Erythroblast (primary cell): ENCODE measurements around the gene UQCRQ.

Experiments
- DNase-seq, 2 experiments: peaks; one replicate each; lab custom pipeline; 2025; lab: John Stamatoyannopoulos, UW
- GATA1 ChIP-seq: IDR thresholded peaks from 2 replicates; pipeline ENCODE4 v1.6.1; 2011; ENCODE audit warnings: low read depth, mild to moderate bottlenecking, control low read depth, low read length, moderate library complexity
- POLR2A ChIP-seq: IDR thresholded peaks from 2 replicates; pipeline ENCODE4 v1.6.1; 2011; ENCODE audit warnings: mild to moderate bottlenecking, low read length

UQCRQ gene

DNA sequence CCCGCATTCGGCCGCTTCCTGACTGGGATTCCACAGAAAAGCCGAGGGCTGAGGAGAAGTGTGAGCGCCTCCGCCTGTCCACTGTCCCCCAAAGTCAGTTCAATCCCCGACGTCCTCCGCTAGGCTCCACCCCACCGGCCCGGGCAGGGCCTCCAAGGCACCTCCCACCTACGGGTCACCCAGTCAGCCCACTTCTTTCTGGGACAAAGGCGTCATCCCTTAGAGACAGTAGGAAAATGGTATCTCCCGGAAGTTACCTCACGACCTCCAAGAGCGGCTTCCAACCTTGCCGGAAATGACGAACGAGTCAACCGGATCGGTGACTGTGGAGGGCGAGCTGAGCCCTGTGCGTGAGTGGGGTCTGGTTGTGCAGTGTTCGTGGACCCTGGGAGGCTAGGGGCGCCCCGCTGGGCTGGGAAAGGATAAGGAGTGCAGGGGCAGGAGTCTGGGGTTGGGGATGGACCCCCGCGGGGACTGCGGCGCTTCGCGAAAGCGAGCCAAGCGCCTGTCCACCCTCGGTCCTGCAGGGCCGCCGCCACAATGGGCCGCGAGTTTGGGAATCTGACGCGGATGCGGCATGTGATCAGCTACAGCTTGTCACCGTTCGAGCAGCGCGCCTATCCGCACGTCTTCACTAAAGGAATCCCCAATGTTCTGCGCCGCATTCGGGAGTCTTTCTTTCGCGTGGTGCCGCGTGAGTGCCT is at the start of gene UQCRQ, which contains the start of gene GDF9:
TSS of gene UQCRQ (plus strand) at position 301 of the 704 bp plus-strand sequence. CDS start at position 541, 240 bp downstream.
TSS of gene GDF9 (minus strand) at position 128 of the 704 bp plus-strand sequence. CDS start 1,936 bp downstream, outside the sequence.
- peak; percentile 99 to 100 for DNase-seq
- TF ChIP-seq GATA1 (no peak), POLR2A (peak; percentile 99)

GRCh38 chr5:132817011-132817410 is 49.4 kb upstream of the UQCRQ start:
- TF ChIP-seq GATA1, result no peak
- no peak for TF ChIP-seq POLR2A
- DNase-seq, result no peak

DNA sequence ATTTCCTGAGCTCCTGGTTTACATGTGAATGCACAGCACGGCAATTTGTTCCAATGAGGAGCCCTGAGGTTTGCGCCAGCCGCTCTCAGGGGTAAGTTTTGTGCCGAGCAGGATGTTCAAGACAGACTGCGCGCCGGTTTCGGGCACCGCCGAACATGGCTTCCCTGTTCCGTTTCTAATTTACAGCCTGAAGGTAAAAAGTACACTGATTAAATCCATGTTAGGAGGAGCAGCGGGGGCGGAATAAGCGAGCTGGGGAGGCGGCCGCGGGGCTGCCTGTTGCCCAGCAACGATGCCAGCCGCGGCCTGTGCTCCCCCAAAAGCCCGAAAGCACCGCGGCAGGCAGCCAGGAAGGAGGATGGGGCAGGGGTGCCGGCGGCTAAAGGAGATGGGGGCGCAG is 47.0 kb upstream of the UQCRQ start:
- TF ChIP-seq POLR2A (no peak), GATA1 (no peak)
- DNase-seq, result no peak

- DNase-seq, result peak; percentile 93 to 95
- TF ChIP-seq POLR2A (no peak), GATA1 (no peak)
Observed at GRCh38 chr5:132820162-132820754, 46.2 kb upstream of the UQCRQ start.

GRCh38 chr5:132821350-132821749 is 45.1 kb upstream of the UQCRQ start:
- DNase-seq, result no peak
- TF ChIP-seq POLR2A, result no peak
- no peak for TF ChIP-seq GATA1

GRCh38 chr5:132821791-132822190 is 44.7 kb upstream of the UQCRQ start:
- DNase-seq, result no peak
- TF ChIP-seq POLR2A (no peak), GATA1 (no peak)

- TF ChIP-seq POLR2A (no peak), GATA1 (no peak)
- peak; percentile 41 to 55 for DNase-seq
Observed at GRCh38 chr5:132822650-132823480, 43.6 kb upstream of the UQCRQ start.

DNA sequence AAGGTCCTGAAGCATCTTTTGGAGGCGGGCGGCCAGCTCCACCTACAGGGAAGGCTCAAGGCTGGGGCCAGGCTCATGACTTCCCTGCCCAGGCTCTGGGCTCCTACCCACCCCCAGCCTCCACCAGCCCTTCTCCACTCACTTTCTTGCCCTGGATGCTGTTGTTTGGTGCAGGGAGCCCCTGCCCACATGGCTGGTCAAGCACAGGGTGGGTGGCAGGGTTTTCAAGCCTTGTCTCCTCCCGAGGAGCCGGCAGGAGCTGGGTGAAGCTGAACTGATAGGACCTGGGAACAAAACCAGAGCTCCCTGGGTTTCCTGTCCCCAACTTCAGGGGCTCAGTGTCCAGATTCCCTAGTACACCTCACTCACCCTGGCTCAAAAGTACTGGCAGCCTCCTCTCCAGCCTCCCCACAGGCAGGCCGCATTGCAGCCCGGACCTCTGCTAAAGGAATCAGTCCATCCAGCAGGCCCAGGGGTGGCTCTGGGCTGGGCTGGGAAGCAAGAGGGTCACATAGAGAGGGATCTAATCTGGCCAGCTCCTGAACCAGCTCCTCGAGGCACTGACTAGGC is 42.9 kb upstream of the UQCRQ start:
- TF ChIP-seq POLR2A (no peak), GATA1 (no peak)
- DNase-seq, result no peak

GRCh38 chr5:132824426-132824825 is 42.0 kb upstream of the UQCRQ start:
- no peak for DNase-seq

DNA sequence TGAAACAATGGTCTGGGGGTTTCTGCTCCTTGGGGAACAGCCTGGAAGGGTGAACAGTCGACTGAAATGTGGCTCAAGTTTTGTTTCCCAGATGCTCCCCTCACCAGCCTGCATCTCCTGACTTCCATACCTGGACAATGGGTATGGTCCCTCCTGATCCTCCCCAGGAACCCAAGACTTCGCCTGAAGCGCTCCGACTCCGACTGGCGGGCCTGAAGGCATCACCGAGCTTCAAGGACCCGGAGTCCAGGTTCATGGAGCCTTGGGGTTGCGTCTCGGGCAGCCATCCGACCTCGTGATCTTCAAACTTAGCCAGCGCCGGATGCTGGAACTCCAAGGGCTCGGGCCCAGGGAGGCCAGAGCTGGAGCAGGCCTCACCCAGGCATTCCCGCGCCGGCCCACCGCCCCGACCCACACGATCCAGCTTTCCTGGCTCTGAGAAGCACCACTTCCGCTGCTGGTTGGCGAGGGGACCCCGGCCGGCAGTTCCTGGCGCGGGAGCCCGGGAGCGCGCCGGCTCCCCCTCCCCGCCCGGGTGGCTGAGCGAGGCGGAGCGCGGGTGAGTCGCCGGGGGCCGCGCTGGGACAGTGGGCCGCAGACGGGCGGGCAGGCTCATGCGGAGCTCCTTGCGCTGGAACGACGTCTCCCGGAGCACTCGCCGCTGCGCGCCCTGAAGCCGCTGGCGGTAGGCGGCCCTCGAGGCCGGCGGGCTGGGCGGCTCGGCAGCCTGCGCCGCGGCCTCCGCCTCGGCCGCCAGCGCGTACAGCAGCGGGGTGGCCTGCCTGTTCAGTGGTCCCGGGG is 41.2 kb upstream of the UQCRQ start:
- TF ChIP-seq GATA1 (no peak), POLR2A (no peak)
- DNase-seq, result peak; percentile 25 to 35

More at GRCh38 chr5:132824426-132824825, 42.0 kb upstream of the UQCRQ start:
- TF ChIP-seq GATA1, result no peak
- TF ChIP-seq POLR2A, result no peak

- DNase-seq, result no peak
- TF ChIP-seq GATA1, result no peak
- TF ChIP-seq POLR2A, result no peak
Observed at GRCh38 chr5:132825834-132826391, 40.5 kb upstream of the UQCRQ start.

GRCh38 chr5:132826424-132827082 is 39.9 kb upstream of the UQCRQ start:
- TF ChIP-seq GATA1 (no peak), POLR2A (no peak)
- no peak for DNase-seq
